Neural crest cell (in vitro differentiated cells): ENCODE results near the gene CREB3L1. TPM values are rescaled to one million over a fixed set of nuclear protein-coding genes. Genes with fewer than 3 reads are reported as not detected.

ENCODE experiments used
- DNase-seq: peaks from one replicate; pipeline ENCODE4 v3.0.0; 2021; ENCODE audit warnings: low read depth, mixed read lengths, low spot score
- H3K27ac Mint-ChIP-seq: one replicate; pipeline ENCODE4 v1.8.0; 2021; ENCODE audit warnings: mild to moderate bottlenecking, mixed read lengths; ENCODE audit not compliant: unreplicated experiment
- H3K27me3 Mint-ChIP-seq: 2 replicates; pipeline ENCODE4 v1.8.0; 2021; ENCODE audit warnings: low read depth, mild to moderate bottlenecking, mixed read lengths
- H3K36me3 Mint-ChIP-seq: 2 replicates; pipeline ENCODE4 v1.8.0; 2021; ENCODE audit warnings: low read depth, mild to moderate bottlenecking, mixed read lengths
- H3K4me1 Mint-ChIP-seq: 2 replicates; pipeline ENCODE4 v1.8.0; 2021; ENCODE audit warnings: mixed read lengths
- H3K4me3 Mint-ChIP-seq: one replicate; pipeline ENCODE4 v1.8.0; 2021; ENCODE audit warnings: mild to moderate bottlenecking, mixed read lengths
- H3K9me3 Mint-ChIP-seq: 2 replicates; pipeline ENCODE4 v1.8.0; 2021; ENCODE audit warnings: mixed read lengths
- total RNA-seq: library from RNA; stranded (reverse); gene quantifications from 2 replicates; pipeline ENCODE4 v1.2.1, GENCODE V29; 2021
- TF ChIP-seq, protein P1 (sequence below): fragments of 200-600 bp; sonication (generic); conservative IDR thresholded peaks from 2 replicates; pipeline ENCODE4 v1.5.0; 2021; ENCODE audit warnings: antibody characterized with exemption, mild to moderate bottlenecking

The CREB3L1 gene
- total RNA-seq, 1 donor from 2014 or later, result 0.75 TPM

DNA sequence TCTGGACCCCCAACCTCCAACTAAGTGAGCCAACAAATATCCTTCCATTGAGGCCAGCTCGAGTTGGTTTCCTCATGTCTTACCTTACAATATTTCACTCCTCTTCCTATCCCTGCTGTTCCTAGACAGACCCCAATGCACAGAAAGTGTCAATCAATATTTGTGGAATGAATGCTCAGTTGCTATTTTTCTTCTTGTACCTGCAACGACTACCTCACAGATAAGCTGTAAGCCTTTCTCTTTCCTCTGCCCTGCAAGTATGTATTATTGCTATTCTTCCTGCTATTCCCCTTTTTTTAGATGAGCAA lies 26.8 kb upstream of the CREB3L1 start:
- Mint-ChIP-seq H3K27ac (no peak overlapping the region), H3K27me3 (peaks cover 4% of the 10 kb centered on the region), H3K36me3 (no peaks in the 10 kb centered on the region), H3K9me3 (no peaks in the 10 kb centered on the region), H3K4me1 (peaks cover 14% of the 10 kb centered on the region), H3K4me3 (no peak overlapping the region)
- DNase-seq, result no peak
- TF ChIP-seq, protein P1, sequence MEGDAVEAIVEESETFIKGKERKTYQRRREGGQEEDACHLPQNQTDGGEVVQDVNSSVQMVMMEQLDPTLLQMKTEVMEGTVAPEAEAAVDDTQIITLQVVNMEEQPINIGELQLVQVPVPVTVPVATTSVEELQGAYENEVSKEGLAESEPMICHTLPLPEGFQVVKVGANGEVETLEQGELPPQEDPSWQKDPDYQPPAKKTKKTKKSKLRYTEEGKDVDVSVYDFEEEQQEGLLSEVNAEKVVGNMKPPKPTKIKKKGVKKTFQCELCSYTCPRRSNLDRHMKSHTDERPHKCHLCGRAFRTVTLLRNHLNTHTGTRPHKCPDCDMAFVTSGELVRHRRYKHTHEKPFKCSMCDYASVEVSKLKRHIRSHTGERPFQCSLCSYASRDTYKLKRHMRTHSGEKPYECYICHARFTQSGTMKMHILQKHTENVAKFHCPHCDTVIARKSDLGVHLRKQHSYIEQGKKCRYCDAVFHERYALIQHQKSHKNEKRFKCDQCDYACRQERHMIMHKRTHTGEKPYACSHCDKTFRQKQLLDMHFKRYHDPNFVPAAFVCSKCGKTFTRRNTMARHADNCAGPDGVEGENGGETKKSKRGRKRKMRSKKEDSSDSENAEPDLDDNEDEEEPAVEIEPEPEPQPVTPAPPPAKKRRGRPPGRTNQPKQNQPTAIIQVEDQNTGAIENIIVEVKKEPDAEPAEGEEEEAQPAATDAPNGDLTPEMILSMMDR, result no peak

GRCh38 chr11:46251954-46252353 lies 25.5 kb upstream of the CREB3L1 start:
- DNase-seq, result no peak
- Mint-ChIP-seq H3K4me1 (peaks cover 14% of the 10 kb centered on the region), H3K27me3 (peaks cover 4% of the 10 kb centered on the region), H3K36me3 (no peaks in the 10 kb centered on the region), H3K27ac (no peak overlapping the region), H3K9me3 (no peaks in the 10 kb centered on the region), H3K4me3 (no peak overlapping the region)
- TF ChIP-seq, protein P1, result no peak

DNA sequence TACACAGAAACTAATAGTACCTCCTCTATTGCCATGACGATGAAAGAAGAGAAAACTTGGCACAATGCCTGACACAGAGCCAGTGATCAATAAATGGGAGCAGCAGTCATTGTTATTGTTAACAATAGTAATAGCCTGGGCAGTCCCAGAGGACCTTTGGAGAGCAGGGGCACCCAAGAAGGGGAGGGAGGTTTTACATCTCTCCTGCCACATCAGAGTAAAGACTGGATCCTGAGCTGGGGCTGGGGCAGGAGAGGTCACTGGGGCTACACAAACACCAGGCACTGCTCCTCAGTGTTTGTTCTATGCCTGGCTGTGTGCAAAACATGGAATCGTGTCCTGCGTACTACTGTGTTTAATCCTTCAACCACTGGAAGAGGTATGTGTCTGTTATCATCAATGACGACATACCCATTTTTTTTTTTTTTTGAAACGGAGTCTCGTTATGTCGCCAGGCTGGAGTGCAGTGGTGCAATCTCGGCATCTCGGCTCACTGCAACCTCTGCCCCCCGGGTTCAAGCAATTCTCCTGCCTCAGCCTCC lies 25.0 kb upstream of the CREB3L1 start:
- peak overlapping the region; percentile 22 for H3K27ac Mint-ChIP-seq
- no peaks in the 10 kb centered on the region for H3K9me3 Mint-ChIP-seq
- peaks cover 14% of the 10 kb centered on the region for H3K4me1 Mint-ChIP-seq
- TF ChIP-seq, protein P1, result no peak
- no peak for DNase-seq
- peaks cover 4% of the 10 kb centered on the region for H3K27me3 Mint-ChIP-seq
- H3K4me3 Mint-ChIP-seq, result no peak overlapping the region
- H3K36me3 Mint-ChIP-seq, result no peaks in the 10 kb centered on the region

GRCh38 chr11:46253258-46254132 lies 24.0 kb upstream of the CREB3L1 start:
- Mint-ChIP-seq H3K4me1 (peaks cover 14% of the 10 kb centered on the region), H3K27me3 (peaks cover 4% of the 10 kb centered on the region), H3K36me3 (no peaks in the 10 kb centered on the region), H3K9me3 (no peaks in the 10 kb centered on the region), H3K27ac (no peak overlapping the region), H3K4me3 (no peak overlapping the region)
- TF ChIP-seq, protein P1, result no peak
- no peak for DNase-seq

DNA sequence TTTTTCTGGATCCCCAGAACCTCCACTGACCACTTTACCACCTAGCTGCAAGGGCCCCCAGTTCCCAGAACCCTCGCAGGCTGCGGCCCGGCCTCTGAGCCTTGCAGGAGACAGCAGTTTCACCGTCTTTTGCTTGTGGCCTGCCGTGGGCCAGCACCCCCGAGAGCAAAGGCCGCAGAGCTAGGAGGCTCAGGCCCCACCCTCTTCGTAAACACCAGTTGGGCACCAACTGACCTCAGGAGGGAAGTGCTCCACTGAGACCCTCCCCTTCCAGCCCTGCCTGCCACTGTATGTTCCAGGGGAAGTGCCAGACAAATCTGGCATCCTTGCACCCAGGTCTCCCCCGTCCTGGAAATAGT lies 23.4 kb upstream of the CREB3L1 start:
- Mint-ChIP-seq H3K27me3 (peaks cover 4% of the 10 kb centered on the region), H3K4me1 (peaks cover 13% of the 10 kb centered on the region), H3K36me3 (no peaks in the 10 kb centered on the region), H3K9me3 (no peaks in the 10 kb centered on the region), H3K4me3 (no peak overlapping the region), H3K27ac (no peak overlapping the region)
- TF ChIP-seq, protein P1, result no peak
- no peak for DNase-seq
